ENCODE results near the gene ANAPC16. TPM values are rescaled to one million over a fixed set of nuclear protein-coding genes. Genes with fewer than 3 reads are reported as not detected.
"Not testable (repeated sequence)": the region's sequence is repeated elsewhere in the genome, so short reads cannot be mapped to it uniquely, and the experiment has no call there.

The ANAPC16 gene
- total and polyA plus RNA-seq, 8 donors, result 12.7 to 231 (median 103) TPM

- H3K4me1 ChIP-seq, result peaks cover 19 to 35% (median 27%) of the 10 kb centered on the region in 4 donors
- TF ChIP-seq EP300 (IDR thresholded peaks at IDR 0.05) (no peak), CTCF (IDR thresholded peaks at IDR 0.05) (no peak), POLR2A (IDR thresholded peaks at IDR 0.05) (no peak), POLR2AphosphoS5 (IDR thresholded peaks at IDR 0.05) (no peak)
- H3K4me3 ChIP-seq, result no peak overlapping the region
- peaks cover 15 to 26% (median 20%) of the 10 kb centered on the region in 4 donors for H3K36me3 ChIP-seq
- H3K27ac ChIP-seq, result peak overlapping the region in 3 of 5 donors; percentile 92 to 96 (median 96)
- DNase-seq, result no peak
- intact Hi-C loops (cut with DNase I; ENCODE audit: low total_unique reads), result no loop called here
- H3K9me3 ChIP-seq, result no peaks in the 10 kb centered on the region
- H3K27me3 ChIP-seq, result no peaks in the 10 kb centered on the region
- WGBS, 5 donors, result 89 to 91% (median 89%) methylated on average over 5 of the region's 5 CpGs
These were observed 63.0 kb downstream of the ANAPC16 start for GRCh38 chr10:72278668-72279393.

- intact Hi-C loops (cut with DNase I; ENCODE audit: low total_unique reads); H3K27me3 ChIP-seq; H3K9me3 ChIP-seq; H3K4me3 ChIP-seq; H3K27ac ChIP-seq; DNase-seq: not testable (repeated sequence)
- Histone ChIP-seq H3K4me1 (peaks cover 19 to 34% (median 26%) of the 10 kb centered on the region in 4 donors), H3K36me3 (peaks cover 15 to 21% (median 17%) of the 10 kb centered on the region in 4 donors)
- 85 to 94% (median 92%) methylated on average over 7 of the region's 7 CpGs for WGBS, 5 donors
These were observed 63.8 kb downstream of the ANAPC16 start for GRCh38 chr10:72279587-72279986.

- H3K4me1 ChIP-seq, result peaks cover 0 to 11% (median 0%) of the 10 kb centered on the region in 4 donors
- H3K27ac ChIP-seq, result no peak overlapping the region
- WGBS, 5 donors, result 74 to 94% (median 79%) methylated on average over 3 of the region's 3 CpGs
- H3K4me3 ChIP-seq, result no peak overlapping the region
- H3K27me3 ChIP-seq, result no peaks in the 10 kb centered on the region
- DNase-seq, result no peak
- H3K36me3 ChIP-seq, result no peaks in the 10 kb centered on the region
- TF ChIP-seq POLR2A (IDR thresholded peaks at IDR 0.05) (no peak), EP300 (IDR thresholded peaks at IDR 0.05) (no peak), POLR2AphosphoS5 (IDR thresholded peaks at IDR 0.05) (no peak), CTCF (IDR thresholded peaks at IDR 0.05) (no peak)
- no peaks in the 10 kb centered on the region for H3K9me3 ChIP-seq
- intact Hi-C loops (cut with DNase I; ENCODE audit: low total_unique reads), result no loop called here
These were observed 67.3 kb downstream of the ANAPC16 start for GRCh38 chr10:72283131-72283530.

Small RNAs within 50 kb of the gene (small RNA-seq; reads per million reads assigned to genes)
- gene RF00019, result 0 reads per million in 4 donors
- 0 reads per million in 4 donors for gene RF00340

Other genes with a start within 250 kb of the ANAPC16 start
- gene SPOCK2, start 127.5 kb upstream of the ANAPC16 start, total RNA-seq, result 10 to 100 TPM in 3 of 5 donors, 1 to 10 TPM in 2; 1.2 to 31.7 (median 17.4) TPM
- gene SPOCK2, start 127.5 kb upstream of the ANAPC16 start, polyA plus RNA-seq, result 1 to 10 TPM; 1.1 to 2.7 (median 1.8) TPM
- gene ASCC1, start 264 bp downstream of the ANAPC16 start, total RNA-seq, result 100 to 1,000 TPM in 1 of 5 donors, 10 to 100 TPM in 2, 1 to 10 TPM in 2; 4.3 to 142 (median 19.4) TPM
- gene ASCC1, start 264 bp downstream of the ANAPC16 start, polyA plus RNA-seq, result 10 to 100 TPM in 2 of 3 donors, 1 to 10 TPM in 1; 8.4 to 14.7 (median 12.5) TPM
- gene DDIT4, start 57.9 kb downstream of the ANAPC16 start, total RNA-seq, result 100 to 1,000 TPM in 4 of 5 donors, 10 to 100 TPM in 1; 89.9 to 188 (median 154) TPM
- gene DDIT4, start 57.9 kb downstream of the ANAPC16 start, polyA plus RNA-seq, result 100 to 1,000 TPM; 122 to 176 (median 170) TPM
- 10 to 100 TPM in 4 of 5 donors, 1 to 10 TPM in 1; 2.3 to 43.2 (median 24.9) TPM for gene DNAJB12, start 138.9 kb downstream of the ANAPC16 start, total RNA-seq
- gene DNAJB12, start 138.9 kb downstream of the ANAPC16 start, polyA plus RNA-seq, result 10 to 100 TPM; 12.1 to 20.0 (median 16.3) TPM